ENCODE measurements around the gene MINDY3.

GRCh38 chr10:15859906-15860691 lies at the start of gene MINDY3:
- TF ChIP-seq GATA2 (IDR thresholded peaks at IDR 0.05; ENCODE audit: low read depth, low read length) = no peak
- no peak for TF ChIP-seq GATA3 (IDR thresholded peaks at IDR 0.05; ENCODE audit: low read depth, low read length)

All from SH-SY5Y (cell line).